Superior temporal gyrus (tissue), 1 donor: ENCODE data around the gene ICE1.
"Not testable (repeated sequence)": the region's sequence is repeated elsewhere in the genome, so short reads cannot be mapped to it uniquely, and the experiment has no call there.

Experiments used
- DNase-seq: peaks from one replicate; pipeline ENCODE4 v3.0.0-alpha.2; 2016; ENCODE audit errors: extremely low spot score

The ICE1 gene, protein sequence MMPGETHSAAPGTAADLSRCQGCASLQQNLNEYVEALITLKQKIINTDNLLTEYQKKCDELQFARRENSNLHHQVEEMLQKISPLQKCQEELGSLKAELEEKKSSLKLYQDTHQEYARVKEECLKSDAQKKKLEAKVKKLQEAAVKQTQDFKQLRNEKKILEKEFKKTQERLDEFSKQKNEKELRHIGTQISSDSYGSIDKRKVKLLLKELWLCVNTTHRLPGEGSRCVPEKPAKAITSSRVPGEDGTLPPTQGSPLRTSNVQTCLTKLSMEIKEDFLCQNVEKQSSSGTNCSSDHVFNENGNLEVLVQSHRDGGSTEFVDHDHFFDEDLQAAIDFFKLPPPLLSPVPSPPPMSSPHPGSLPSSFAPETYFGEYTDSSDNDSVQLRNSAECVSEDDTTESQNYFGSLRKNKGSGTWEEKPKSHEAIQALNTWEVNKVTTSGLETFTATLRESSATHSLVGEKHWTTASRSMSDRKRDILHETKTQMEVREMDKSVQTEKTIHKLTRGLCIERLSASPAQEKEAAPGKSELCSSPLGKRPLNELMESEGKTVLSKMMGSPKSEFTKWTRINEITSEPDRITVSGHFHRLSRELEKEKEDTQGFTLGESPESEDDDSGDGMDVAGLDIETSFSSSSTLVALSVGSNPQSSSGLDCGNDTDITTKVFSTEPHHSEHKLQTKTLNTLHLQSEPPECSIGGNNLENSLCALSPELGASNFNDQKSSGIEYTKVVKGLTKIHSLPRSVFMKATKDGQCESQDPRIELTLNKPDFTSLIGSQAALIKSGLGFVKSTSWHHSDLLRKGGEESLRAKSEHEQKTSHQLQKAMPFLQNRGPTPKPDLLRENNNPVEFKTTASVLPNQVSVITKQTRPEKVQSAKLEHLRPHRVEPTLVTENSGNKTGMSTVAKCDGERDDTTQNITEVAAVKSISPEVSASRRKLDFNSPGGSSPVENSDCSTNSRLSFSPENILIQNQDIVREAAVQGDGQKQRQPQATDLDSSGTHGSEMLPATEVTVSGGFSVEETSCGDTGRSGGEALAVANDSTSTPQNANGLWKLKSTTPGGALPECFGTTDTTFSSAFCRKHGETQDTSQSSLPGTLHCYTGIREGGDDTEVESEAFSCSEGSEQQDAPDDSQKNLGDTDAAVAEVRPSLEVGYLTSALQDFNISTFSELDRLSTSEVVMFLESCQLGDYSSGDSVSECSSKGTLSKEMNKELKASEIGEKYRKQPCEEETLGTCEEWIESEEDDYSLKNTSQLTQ (N-terminal part only)

DNA sequence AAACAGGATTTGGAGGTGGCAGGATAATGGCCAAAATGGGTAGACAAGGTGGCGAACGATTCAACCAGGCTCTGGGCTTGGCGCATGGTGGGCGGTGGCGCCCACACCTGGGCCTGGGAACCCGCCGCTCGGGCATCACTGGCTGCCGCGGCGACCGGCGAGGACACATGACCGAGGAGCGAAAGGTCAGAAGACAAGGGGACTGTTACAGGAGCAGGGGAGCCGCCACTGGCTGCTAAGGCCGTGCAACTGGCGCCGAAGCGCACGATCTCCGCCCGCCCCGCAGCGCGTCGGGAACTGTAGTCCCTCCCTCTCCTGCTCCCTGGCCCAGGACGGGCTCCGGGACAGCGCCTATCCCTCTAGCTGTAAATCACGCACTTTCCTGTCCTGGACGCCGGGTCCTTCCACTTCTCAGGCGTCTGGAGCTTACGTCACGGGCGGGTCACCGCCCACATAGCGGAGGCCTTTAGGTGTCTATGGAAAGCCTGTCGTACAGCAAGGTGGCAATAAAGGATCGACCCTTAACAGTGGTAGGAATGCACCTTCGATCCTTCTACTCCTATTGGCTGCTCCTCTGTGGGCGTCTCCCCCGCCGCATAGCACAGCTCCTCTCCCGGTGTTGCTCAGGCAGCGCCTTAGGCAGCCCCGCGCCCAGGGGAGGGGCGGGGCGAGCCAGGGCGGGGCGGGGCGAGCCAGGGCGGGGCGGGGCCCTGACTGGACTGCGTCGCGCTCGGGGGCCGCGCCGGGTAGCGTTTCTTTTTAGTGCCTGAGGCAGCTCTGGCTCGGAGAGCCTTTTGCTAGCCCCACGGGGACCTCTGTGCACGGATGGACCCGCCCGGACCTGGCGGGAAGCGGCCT, at the start of gene ICE1:
Gene ICE1, plus strand, starts transcription at position 717 of the 858 bp plus-strand sequence. CDS start 239 bp downstream, outside the sequence.
- DNase-seq = peak; percentile 99

DNA sequence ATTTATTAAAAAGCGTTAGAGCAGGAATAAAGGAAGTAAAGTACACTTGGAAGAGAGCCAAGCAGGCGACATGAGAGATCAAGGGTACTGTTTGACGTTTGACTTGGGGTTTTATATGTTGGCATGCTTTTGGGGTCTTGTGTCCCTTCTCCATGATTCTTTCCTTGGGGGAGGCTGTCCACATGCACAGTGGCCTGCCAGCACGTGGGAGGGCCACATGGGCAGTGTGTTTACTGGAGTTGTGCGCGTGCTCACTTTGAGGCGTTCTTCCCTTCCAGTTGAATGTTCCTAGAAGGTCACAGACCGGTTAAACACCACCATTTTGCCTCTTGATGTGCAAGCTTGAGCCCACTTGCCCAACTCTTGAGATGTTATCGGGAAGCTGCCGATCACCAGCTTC, 49.5 kb upstream of the ICE1 start:
- DNase-seq = no peak

DNA sequence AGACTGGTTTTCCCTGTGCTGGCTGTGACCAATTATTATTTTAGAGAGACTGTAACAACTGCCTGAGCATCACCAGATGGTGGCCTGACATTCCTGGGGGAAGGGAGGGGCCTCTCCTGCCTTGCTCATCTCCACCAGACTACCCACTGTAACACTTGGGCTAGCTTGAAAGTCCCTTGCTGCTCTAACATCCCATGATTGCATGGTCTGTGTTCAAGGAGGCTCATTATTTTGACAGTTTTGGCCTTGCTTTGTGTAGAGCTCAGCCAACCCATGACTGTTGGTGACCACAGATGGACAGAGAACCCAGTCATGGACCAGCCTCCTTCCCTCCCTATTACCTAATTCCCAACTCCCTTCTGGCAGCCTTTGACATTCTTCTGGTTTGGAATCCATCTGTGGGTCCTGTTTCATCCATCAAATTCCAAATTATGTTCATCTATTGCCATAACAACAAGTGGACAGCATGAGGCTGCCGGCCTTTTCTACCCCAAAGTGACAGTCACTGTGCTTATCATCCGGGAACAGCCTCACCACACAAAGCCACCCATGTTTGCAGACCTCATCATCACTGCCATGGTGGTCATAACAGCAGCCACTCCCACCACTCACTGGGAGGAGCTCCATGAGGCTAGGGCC, 49.0 kb upstream of the ICE1 start:
- no peak for DNase-seq

DNA sequence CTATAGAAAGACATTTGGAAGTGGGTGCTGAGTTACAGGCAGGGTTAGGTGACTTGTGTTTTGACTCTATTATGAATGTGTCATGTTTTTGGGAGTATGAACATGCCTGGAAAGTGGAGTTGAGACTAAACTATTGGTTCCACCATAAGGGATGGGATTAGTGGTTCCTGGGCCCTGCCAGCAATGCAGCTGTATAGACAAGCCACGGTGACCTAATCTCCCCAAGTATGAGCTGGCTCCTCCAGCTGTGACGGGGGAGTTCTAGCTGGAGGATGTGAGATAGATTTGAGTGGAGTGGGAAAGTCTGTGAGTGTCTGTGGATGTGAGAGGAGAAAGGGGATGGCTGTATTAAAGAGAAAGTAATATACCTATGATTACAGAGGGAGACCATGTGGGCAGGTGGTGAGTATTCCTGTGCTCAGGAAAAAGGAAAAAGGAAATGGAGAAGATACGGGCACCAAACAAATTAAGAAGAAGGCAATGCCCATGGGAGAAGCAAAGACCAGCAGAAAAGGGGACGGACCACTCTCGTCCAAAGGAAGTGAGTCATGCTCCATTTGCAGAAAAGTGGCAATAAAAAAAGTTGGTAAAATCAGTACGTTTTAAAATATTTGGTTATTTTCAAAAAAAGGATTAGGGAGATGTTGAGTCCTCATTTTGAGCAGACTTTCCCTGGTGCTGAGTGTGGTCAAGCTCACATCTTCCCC, 48.3 kb upstream of the ICE1 start:
- no peak for DNase-seq

DNA sequence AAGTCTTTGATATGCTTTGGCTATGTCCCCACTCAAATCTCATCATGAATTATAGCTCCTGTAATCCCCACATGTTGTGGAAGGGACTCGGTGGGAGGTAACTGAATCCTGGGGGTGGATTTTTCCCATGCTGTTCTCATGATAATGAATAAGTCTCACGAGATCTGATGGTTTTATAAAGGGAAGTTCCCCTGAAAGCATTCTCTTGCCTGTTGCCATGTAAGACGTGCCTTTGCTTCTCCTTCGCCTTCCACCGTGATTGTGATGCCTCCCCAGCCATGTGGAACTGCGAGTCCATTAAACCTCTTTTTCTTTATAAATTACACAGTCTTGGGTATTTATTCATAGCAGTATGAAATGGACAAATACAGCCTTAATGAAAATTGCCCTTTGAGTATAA, 44.7 kb upstream of the ICE1 start:
- DNase-seq = no peak

DNA sequence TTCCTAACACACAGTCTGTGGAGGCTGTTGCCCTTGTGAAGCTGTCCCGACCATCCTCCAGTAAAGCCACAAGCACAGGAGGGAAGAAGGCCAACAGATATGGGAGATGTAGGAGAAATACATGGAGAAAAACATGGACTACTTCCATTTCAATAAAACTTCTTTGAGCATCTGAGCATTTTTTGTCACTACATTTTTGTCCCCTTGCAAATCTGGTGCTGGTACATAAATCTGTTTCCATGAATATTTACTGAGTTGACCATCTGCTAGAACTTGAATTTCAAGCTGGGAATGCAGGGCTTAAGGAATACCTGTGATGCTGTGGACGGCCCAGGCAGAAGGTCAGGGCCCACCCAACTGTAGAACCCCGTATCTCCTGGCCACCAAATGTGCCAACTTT, 43.9 kb upstream of the ICE1 start:
- no peak for DNase-seq

DNA sequence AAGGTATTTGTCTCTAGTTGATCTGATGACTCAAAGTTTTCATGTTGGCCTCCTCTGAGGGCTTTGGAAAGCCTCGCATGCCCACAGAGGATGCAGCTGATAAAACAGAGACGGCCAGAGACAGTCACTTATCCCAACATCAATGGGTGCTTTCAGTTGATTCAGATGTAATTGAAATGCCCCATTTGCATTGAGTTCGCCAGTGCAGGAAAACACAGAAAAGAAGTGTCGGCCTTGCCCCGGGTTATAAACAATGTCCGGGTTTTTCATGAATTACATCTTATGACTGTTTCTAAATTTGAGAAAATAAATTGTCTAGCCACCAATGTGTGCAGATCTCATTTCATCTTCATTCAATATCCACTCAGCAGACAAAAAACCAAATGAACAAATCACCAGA, 42.2 kb upstream of the ICE1 start:
- DNase-seq = peak; percentile 70

DNA sequence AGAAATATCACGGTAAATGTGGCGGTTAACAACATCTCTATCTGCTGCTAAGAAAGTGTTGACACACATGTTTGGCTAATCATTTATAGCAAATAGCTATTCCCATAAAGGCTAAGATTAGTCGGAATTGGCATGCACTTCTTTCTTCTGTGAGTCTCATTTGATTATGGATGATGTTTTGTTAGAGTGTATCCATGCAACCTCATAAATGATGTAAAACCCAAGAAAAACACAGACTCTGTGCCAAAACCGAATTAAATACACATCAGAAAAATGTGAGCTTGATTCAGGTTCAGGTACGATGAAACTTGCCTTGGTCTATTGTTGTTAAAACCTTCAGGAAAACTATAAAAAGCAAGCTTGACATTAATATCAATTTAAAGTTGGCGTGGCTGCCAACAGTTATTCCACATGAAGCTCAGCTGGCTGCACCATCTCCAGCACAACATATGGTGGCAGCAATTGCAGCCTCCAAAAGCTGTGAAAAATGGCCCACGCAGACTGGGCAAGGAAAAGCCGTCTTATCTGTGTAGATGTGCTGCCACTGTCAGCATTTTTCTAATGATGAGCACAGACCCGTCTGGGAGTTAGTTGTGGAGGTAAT, 41.1 kb upstream of the ICE1 start:
- peak; percentile 76 for DNase-seq

DNA sequence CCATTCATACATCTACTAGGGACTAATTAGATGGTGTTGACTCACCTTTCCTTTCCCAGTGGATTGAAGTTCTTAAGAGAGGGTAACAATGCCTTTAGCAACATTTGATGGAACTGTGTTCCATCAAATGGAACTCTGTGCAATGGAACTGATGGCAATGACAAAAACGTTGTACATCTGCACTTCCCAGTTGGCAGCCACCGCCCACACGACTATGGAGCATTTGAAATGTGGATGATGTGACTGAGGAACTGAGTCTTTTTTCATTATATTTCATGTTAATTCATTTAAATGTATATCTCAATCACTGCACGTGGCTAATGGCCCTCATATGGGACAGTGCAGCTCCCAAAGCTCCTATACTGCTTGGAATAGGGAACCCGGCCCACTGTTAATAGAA, 39.0 kb upstream of the ICE1 start:
- DNase-seq = peak; percentile 50

DNA sequence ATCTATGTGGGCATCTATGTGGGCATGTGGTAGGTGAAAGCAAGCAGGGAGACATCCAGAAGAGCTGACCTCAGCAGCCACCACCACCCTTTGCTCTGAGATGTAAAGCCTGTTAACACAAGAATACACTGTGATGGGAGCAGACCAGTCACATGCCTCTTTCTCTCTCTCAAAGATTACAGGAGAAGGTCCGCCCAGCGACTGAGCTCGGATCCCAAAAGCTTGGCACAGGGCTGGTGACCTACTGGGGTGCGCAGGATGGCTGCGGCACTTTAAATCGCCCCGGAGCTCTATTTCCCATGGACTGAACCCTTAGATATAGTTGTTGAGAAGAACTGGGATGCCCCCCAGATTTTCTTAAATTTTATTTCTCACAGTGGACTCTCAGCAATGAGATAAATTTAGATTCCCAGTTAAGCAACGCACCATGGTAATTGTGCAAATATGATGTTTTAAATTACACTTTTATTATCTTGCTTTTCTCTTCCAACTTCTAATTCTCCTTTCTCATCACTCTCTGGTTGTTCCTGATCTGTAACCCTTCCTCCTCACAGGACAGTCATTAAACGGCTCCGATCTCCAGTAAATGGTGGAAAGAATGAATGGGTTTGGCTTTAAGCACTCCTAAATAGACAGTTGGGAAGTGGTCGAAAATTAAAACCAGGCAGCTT, 37.7 kb upstream of the ICE1 start:
- DNase-seq = no peak

DNA sequence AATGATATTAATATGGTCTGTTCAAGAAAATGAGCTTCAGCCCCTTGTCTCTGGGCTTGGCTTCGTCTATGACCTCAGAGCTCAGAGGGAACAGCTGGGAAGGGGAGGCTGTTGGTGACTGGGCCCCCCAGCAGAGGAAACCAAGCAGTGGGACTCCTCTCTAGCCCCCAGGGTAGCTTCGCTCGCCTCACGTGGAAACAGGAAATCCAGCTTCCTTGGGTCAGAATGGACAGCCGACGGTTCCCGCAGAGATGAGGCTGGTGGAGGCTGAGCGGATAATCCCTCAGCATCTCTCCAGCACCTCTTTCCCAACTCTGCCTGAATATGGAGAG, 37.2 kb upstream of the ICE1 start:
- DNase-seq = no peak

DNA sequence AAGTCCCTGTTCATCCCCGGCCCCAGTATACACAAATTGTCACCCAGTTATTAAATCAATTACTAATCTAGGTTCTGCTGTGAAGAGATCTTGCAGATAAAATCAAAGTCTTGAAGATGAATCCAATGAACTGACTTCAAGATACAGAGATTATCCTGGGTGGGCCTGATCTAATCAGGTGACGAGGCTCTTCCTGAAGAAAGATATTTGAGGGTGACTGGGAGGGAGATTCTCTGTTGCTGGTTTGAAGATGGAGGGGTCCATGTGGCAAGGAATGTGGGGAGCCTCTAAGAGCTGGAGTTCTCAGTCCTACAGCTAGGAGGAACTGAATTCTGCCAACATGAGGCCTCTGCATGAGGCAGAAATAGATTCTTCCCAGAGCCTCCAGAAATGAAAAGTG, 36.1 kb upstream of the ICE1 start:
- no peak for DNase-seq

DNA sequence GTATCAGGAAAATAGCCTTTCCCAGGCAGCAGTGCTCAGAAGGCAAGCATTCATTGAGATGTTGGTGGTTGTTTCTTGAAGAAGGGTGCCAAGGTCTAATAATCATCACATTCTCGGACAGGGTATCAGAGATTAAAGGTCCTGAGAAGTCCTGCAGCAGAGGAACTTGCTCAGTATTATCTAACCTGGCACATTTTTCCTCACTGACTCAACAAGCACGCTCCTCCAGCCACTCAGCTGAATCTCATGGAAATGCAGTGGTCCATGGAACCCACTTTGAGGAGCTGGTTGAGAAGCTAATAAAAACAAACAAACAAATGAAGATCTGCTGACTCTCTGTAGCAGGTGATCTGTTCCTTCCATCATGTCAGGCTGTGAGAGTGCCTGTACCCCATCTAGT, 35.3 kb upstream of the ICE1 start:
- no peak for DNase-seq

DNA sequence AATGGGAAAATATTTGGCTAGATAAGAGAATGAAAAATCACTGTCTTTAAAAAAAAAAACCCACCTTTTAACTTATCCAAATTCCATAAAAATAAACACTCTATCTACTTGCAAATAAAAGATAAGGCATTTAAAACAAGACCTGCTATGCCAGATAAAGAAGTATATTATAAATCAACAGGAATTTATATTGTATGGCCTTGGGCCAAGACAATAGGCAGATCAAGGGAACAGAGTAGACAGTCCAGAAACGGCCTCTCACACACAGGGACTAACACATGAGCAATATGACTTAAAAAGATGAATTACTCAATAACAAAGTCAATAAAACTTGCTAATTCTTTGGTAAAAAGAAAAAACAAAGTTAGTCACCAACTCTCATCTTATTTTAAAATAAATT, 34.7 kb upstream of the ICE1 start:
- DNase-seq = no peak

DNA sequence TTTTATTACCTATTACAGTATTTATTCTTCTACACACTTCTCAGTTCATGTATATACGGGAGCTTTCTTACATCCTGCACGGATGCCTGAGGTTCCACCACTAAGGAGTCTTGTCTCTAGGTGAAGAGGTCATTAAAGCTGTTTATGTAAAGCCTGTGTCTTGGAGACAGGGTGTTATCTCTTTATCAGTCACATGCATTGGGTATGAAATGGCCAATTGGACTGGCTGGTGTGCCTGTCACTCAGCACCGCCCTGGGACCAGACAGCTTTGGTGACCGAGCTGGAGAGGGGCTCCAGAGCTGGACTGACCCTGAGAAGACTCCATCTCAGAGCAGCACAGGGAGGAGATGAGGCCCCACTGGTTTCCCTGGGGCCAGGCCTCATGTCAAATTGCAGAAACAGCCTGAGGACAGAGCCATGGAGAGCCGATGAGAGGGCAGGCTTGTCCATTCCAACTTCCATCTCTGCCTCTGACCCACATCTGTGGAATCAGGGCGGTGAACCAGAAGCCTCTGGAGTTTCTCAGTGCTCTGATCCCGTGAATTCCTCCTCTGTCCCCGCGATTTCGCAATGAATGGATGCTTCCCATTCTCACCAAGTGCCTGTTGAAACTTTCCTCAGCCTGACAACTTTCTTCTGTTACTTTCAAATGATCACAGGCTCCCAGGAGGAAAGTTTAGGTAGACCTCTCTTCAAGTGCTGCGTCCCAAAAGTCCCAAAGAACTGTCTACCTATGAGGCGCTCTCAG, 32.2 kb upstream of the ICE1 start:
- not testable (repeated sequence) for DNase-seq

DNA sequence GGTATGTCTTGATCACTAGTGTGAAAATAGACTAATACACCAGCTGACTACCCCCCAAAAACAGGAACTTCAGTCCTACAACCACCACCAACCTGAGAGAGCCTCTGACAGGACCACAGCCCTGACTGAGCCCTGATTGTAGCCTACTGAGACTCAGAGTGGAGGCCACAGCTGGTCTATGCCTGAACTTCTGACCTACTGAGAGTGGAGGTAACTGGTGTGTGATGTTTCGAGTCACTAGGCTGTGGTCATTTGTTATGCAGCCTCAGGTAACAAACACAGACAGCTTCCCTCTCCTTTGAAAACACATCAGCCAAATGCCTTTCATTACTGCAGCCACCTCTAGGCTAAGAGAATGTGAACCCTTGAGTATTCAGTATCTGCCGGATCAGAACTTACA, 30.0 kb upstream of the ICE1 start:
- not testable (repeated sequence) for DNase-seq

DNA sequence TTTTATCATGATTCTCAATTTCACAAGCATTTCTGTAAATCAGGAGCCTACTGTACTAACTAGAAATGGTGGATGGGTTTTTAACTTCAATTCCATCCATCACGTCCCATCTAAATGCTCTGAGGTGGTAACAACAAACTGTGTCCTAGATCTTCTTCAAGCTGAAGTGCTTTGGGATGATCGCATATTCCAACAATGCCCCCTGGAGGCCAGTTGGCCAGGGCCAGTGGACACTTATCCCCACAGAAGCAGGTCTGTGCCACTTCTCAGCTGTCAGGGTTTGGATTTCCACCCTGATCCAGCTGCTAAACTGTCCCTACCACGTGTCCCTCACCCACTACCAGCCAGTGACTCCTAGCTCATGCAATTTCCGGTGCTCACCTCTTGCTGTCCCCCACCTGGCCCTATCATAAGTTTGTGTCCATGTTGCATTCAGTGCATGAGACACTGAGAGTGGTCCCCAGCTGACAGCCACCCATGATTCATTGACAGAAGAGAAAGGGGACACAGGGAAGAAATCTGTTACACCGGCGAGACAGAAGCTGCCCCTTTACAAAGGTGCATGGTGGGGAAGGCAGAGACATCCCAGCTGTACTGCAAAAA, 28.0 kb upstream of the ICE1 start:
- peak; percentile 77 for DNase-seq

DNA sequence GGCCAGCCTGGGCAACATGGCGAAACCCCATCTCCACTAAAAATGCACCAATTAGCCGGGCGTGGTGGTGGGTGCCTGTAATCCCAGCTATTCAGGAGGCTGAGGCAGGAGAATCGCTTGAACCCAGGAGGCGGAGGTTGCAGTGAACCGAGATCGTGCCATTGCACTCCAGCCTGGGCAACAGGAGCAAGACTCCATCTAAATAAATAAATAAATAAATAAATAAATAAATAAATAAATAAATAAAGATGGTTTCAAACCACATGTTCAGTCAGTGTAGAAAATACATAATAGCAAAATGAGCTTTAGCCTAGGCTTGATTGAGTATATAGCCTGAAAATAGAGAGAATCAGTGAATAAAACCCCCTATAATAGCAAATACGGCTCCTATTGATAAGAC, 27.4 kb upstream of the ICE1 start:
- DNase-seq = not testable (repeated sequence)
